Activated CD8-positive, alpha-beta memory T cell treated with anti-CD3 and anti-CD28 coated beads, Interleukin-2, amount 50 U/mL, for 48 hours (primary cell): ENCODE measurements around the gene SPRR2E.
"Not testable (repeated sequence)": the region's sequence is repeated elsewhere in the genome, so short reads cannot be mapped to it uniquely, and the experiment has no call there.

Source experiments
- DNase-seq: peaks from one replicate; pipeline ENCODE4 v3.0.0-alpha.2; 2020

SPRR2E gene

DNA sequence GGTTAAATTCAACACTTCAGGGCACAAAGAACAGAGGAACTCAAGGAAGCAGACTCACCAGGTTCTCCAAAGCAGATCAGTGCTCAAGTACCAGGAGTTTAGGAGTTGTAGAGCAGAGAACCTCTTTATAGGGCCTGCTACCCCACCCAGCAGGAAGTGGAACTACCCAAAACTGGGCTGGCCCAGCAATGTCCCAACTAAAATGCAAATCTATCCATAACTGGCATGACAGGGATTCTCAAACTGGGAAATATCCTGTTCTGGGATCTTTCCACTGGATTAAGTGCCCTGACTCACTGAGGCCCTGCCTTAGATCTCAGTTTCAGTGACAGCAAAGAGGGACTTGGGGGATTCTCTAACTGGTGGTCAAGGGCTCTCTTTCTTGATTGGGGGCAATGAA, at the start of gene SPRR2E:
SPRR2E (minus strand) TSS at position 101 of the 400 bp plus-strand sequence. CDS start 775 bp downstream, outside the sequence.
- DNase-seq: no peak

DNA sequence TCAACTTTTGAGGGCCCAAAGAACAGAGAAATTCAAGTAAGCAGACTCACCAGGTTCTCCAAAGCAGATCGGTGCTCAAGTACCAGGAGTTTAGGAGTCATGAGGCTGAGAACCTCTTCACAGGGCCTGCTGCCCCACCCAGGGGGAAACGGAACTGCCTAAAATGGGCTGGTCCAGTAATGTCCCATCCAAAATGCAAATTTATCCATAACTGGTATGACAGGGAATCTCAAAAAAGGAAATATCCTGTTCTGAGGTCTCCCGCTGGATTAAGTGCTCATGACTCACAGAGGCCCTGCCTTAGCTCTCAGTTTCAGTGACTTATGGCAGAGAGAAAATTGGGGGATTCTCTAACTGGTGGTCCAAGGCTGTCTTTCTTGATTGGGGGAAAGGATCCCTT, 47.1 kb upstream of the SPRR2E start:
- no peak for DNase-seq

DNA sequence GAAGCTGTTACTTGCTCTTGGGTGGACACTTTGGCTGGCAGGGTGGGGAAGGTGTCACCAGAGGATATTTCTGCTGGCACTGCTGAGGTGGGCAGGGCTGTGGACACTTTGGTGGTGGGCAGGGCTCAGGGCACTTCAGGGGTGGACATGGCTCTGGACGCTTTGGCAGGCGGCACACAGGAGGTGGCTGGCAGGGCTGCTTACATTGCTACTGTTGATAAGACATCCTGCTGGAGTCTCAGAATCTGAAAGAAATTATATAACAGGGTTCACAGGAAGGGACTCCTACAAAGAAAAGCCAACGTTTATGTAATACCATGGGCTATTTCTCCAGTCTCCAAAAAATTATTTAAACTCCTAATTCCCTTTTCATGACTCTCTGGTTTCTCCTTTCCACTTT, 46.2 kb upstream of the SPRR2E start:
- DNase-seq: no peak

- no peak for DNase-seq
Measured at GRCh38 chr1:153133743-153134142, 39.4 kb upstream of the SPRR2E start.

DNA sequence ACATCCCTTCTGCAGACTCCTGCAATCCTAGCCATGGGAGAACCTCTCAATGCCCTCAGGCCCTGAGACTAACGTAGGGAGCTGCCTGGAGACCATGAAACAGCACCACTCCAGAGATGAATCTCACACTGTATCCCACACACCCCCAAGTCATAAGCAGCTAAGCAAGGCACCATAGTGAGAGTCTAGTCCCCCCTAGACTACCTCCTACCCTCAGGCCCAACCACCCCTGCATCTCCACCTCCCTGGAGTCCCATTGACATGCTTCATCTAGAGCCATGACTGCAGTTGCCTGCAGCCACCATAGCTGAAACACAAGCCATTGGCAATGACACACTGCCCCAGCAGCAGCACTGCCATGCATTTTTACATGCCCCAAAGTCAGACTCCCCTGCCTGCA, 38.9 kb upstream of the SPRR2E start:
- DNase-seq: no peak

- DNase-seq: not testable (repeated sequence)
Measured at GRCh38 chr1:153128688-153129087, 34.4 kb upstream of the SPRR2E start.

DNA sequence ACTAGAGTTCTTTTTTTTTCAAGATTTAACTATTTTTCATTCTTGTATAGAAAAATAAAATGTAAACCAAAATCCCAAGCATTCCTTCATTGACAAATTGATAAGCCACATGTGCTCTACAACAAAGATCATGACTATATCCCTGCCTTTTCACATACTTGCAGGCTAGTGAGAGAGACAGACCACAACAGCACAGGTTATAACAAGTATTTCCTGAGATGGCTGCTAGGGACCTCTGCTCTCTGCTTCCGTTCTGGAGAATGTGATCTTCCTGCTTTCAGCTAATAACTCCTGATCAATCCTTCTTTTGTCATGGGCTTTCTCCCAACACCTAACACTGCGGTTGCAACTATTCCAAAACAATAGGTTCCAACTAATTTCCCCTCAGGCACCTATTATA, 33.0 kb upstream of the SPRR2E start:
- DNase-seq: no peak

DNA sequence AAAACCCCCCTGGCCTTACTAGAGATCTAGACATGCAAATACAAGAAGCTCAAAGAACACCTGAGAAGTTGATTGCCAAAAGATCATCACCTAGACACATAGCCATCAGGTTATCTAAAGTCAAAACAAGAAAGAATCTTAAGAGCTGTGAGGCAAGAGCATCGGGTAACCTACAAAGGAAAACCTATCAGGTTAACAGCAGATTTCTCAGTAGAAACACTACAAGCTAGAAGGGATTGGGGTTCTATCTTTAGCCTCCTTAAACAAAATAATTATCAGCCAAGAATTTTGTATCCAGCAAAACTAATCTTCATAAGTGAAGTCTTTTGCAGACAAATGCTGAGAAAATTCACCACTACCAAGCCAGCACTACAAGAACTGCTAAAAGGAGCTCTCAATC, 31.2 kb upstream of the SPRR2E start:
- no peak for DNase-seq

- not testable (repeated sequence) for DNase-seq
Measured at GRCh38 chr1:153123793-153124192, 29.5 kb upstream of the SPRR2E start.

- DNase-seq: no peak
Measured at GRCh38 chr1:153122831-153123421, 28.6 kb upstream of the SPRR2E start.

DNA sequence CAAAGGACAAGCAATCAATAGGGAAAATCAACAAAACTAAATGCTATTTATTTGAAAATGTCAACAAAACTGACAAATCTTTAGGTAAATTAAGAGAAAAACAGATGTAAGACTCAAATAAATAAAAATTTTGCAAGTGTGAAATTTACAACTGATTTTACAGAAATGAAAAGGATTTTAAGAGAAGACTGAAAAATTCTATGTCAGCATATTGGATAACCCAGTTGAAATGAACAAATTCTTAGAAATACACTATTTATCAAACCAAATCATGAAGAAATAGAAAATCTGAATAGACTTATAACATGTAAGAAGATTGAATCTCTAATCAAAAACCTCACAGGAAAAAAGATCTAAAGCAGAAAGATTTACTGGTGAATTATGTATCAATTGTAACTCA, 26.6 kb upstream of the SPRR2E start:
- no peak for DNase-seq

DNA sequence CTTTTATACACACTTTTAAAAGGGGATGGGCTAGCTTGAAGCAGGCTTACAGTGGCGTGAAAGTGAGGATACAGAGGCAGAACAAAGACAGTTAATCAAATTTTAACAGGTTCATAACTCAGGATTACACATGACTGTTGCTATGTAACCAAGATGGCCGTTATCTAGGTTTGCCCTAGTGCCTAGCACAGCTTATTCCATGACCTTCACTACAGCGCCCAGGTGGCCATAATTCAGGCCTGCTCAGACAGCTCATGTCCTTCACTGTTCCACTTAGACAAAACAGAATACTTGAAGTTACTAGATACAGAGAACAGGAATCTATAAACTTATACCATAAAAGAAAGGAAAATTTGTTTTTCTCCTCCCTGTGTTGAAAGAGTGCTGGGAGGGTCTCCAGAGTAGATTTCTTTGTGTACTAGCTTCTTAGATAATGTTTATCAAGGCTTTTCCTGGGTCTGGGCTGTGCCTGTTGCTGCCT, 25.2 kb upstream of the SPRR2E start:
- no peak for DNase-seq

DNA sequence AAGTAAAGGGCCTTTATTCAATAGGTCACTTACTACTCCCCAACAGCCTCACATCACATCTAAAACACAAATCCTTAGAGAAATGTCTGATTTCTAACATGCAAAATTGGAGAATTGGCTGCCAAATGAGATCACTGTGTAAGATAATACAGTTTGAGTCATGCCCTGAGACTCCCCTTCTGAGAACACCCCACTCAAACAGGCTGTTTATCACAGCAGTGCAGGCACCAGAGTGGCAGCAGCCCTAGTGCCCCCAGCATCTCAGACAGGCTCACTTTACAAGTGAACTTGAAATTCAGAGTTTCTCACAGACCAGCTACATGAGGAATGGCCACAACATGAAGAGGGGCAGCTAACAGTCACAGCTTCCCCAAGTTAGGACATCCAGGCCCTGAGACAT, 20.9 kb upstream of the SPRR2E start:
- not testable (repeated sequence) for DNase-seq

DNA sequence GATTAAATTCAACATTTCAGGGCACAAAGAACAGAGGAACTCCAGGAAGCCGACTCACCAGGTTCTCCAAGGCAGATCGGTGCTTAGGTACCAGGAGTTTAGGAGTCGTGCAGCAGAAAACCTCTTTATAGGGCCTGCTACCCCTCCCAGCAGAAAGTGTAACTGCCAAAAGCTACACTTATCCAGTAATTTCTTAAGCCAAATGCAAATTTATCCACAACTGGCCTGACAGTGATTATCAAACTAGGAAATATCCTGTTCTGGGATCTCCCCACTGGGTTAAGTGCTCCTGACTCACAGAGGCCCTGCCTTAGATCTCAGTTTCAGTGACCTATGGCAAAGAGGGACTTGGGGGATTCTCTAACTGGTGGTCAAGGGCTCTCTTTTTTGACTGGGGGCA, 19.1 kb upstream of the SPRR2E start, which contains the start of gene SPRR2F:
SPRR2F (minus strand) TSS at position 101 of the 400 bp plus-strand sequence. CDS start 783 bp downstream, outside the sequence.
- DNase-seq: no peak

DNA sequence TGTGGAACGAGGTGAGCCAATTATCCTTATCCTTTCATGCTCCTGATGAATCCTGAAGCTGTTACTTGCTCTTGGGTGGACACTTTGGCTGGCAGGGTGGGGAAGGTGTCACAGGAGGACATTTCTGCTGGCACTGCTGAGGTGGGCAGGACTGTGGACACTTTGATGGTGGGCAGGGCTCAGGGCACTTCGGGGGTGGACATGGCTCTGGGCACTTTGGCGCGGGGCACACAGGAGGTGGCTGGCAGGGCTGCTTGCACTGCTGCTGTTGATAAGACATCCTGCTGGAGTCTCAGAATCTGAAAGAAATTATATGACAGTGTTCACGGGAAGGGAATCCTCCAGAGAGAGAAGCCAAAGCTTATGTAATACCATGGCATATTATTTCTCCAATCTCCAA, 18.1 kb upstream of the SPRR2E start:
- not testable (repeated sequence) for DNase-seq

DNA sequence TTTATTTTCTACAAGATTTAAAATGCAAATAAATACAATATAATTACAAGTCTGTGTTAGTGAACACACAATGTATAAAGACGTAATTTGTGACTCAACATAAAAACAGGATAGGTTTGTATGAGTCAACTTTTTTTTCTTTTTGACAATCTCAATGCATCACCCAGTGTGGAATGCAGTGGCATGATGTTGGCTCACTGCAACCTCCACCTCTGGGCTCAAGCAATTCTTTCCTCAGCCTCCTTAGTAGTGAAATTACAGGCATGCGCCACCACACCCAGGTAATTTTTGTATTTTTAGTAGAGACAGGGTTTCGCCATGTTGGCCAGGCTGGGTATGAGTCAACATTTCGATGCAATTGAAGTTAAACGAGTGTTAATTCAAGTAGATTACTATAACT, 5.9 kb upstream of the SPRR2E start:
- DNase-seq: no peak

- DNase-seq: no peak
Measured at GRCh38 chr1:153099461-153100045, 5.2 kb upstream of the SPRR2E start.

DNA sequence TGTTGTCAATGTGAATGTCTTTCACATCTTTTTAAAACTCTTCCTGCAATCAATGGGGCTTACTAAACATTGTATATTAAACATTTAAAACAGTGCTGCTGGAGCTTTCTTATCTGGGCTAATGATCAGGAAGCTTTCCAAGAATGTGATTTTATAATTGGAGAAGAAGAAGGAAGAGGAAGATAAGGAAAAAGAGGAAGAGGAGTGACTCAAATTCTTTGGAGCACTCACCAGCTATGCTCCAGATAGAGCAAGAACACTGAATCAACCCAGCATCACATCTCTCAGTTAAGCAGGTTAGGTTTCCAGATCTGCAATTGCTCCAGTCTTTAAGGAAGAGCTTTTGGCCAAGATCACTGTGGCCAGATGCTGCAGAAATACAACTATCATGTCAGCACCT, 1.4 kb upstream of the SPRR2E start:
- no peak for DNase-seq

DNA sequence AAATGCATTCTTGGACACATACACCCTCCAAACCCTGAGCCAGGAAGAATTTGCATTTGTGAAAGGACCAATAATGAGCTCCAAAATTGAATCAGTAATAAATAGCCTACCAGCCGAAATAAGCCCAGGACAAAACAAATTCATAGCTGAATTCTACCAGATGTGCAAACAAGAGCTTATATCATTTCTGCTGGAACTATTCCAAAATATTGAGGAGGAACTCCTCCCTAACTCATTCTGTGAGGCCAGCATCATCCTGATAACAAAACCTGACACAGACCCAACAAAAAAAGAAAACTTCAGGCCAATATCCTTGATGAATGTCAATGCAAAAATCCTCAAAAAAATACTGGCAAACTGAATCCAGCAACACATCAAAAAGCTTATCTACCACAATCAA, 6.7 kb downstream of the SPRR2E start:
- DNase-seq: no peak

DNA sequence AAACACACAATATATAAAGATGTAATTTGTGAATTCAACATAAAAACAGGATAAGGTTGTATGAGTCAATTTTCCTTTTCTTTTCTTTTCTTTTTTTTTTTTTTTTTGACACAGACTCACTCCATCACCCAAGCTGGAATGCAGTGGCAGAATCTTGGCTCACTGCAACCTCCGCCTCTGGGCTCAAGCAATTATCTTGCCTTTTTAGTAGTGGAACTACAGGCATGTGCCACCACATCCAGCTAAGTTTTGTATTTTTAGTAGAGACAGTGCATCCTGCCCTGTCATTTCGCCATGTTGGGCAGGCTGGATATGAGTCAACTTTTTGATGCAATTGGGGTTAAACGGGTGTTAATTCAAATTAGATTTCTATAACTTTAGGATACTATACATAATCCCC, 12.6 kb downstream of the SPRR2E start:
- DNase-seq: no peak

GRCh38 chr1:153072806-153073726, 21.3 kb downstream of the SPRR2E start:
- DNase-seq: no peak

GRCh38 chr1:153071511-153071910, 22.8 kb downstream of the SPRR2E start, which contains the start of gene SPRR2B:
Gene SPRR2B (minus strand): TSS chr1:153071611. CDS start chr1:153070839, 772 bp downstream.
- no peak for DNase-seq

DNA sequence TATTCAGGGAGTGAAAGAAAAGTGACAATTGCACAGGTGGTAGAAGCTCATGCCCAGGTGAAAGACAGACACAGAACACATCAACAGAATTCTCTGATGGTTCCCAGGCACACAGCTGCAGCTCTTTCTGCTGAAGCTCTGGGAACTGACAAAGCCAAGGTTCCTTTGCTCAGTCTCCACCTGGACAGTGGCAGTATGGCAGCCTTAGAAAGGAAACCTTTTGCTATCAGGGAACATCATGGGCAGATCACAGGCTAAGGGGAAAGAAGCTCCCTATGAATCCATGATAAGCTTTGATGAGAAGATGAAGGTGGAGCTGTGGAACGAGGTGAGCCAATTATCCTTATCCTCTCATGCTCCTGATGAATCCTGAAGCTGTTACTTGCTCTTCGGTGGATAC, 24.1 kb downstream of the SPRR2E start:
- DNase-seq: no peak
